HPDE6-E6E7 (cell line): Measurements from ENCODE around the gene CRAMP1.
"Not testable (repeated sequence)": the region's sequence is repeated elsewhere in the genome, so short reads cannot be mapped to it uniquely, and the experiment has no call there.

ENCODE experiments used
- DNase-seq: peaks from one replicate; pipeline ENCODE4 v3.0.0; 2011; ENCODE audit warnings: missing footprints; ENCODE audit errors: extremely low spot score

The CRAMP1 gene

GRCh38 chr16:1710811-1711507 is 98.8 kb downstream of the CRAMP1 start:
- no peak for DNase-seq

GRCh38 chr16:1712791-1713261 is 100.7 kb downstream of the CRAMP1 start:
- DNase-seq, result no peak

- no peak for DNase-seq
These were observed 101.2 kb downstream of the CRAMP1 start for GRCh38 chr16:1713331-1713730.

GRCh38 chr16:1713933-1714332 is 101.8 kb downstream of the CRAMP1 start:
- no peak for DNase-seq

DNA sequence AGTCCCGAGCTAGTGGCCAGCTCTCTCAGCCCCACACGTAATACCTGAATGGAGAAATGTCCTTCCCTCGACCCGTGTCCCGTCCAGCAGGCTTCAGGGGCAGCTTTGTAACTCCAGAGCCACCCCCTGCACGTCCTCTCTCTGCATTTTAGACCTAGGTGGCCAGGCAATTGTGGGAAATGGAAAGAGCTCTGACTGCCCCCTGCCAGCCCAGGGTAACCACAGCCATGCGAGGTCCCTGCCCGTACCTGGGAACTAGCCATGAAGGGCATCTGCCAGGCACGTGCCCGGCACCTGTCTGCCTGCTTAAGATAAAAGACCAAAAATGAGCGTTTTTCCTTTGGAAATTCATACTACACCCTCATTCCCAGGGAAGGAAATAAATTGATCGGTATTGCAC is 103.1 kb downstream of the CRAMP1 start:
- DNase-seq, result no peak

DNA sequence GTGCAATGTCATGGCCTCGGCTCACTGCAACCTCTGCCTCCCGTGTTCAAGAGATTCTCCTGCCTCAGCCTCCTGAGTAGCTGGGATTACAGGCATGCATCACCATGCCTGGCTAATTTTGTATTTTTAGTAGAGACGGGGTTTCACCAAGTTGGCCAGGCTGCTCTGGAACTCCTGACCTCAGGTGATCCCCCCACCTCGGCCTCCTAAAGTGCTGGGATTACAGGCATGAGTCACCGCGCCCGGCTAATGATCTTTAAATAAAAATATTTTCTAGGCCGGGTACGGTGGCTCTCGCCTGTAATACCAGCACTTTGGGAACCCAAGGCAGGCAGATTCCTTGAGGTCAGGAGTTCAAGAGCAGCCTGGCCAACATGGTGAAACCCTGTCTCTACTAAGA is 106.1 kb downstream of the CRAMP1 start:
- DNase-seq, result not testable (repeated sequence)

DNA sequence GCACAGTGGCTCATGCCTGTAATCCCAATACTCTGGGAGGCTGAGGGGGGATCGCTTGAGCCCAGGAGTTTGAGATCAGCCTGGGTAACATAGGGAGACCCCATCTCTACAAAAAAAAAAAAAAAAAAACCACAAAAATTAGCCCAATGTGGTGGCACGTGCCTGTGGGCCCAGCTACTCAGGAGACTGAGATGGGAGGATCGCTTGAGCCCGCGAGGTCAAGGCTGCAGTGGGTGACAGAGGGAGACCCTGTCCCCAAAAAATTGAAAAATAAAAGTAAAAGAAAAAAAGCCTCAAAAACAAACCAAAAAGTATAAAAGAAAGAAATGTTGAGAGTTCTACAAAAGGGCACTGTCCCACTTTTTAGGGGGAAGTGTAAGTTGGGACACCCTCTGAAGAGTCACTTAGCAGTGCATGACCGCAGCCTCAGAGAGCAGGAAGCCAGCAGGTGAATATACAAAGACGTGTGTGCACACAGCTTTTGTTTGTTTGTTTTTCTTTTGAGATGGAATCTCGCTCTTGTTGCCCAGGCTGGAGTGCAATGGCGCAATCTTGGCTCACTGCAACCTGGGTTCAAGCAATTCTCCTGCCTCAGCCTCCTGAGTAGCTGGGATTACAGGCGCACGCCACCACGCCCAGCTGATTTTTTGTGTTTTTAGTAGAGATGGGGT is 107.5 kb downstream of the CRAMP1 start:
- DNase-seq, result not testable (repeated sequence)

DNA sequence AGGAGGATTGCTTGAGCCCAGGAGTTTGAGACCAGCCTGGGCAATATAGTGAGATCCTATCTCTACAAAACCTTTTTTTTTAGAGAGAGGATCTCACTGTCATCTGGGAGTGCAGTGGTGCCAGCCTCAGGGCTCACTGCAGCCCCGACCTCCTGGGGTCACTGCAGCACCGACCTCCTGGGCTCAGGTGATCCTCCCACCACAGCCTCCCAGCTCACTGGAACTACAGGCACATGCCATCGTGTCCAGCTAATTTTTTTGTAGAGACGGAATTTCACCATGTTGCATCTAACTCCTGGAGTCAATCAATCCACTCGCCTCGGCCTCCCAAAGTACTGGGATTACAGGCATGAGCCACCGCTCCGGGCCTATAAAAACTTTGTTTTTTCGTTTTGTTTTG is 109.2 kb downstream of the CRAMP1 start:
- DNase-seq, result no peak

GRCh38 chr16:1723450-1724147 is 111.4 kb downstream of the CRAMP1 start:
- no peak for DNase-seq

DNA sequence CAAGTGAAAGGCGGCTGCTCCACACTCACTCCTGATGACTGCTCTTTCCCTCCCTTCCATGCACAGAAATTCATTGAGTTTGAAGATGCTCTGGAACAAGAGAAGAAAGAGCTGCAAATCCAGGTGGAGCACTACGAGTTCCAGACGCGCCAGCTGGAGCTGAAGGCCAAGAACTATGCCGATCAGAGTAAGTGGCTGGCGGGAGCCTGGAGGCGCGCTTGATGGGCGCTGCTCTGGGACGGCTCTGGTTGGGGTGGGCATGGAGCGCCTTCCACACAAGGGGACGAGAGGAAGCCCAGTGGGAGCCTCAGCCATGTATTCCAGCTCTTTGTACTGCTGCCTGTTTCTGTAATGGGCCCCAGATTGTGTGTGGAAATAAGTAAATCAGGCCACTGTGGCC is 112.3 kb downstream of the CRAMP1 start:
- no peak for DNase-seq

GRCh38 chr16:1726661-1727502 is 114.7 kb downstream of the CRAMP1 start:
- no peak for DNase-seq
